AG10803 (cell line): ENCODE measurements around the gene GOLGA6A.
"Not testable (repeated sequence)": the region's sequence is repeated elsewhere in the genome, so short reads cannot be mapped to it uniquely, and the experiment has no call there.

ENCODE experiments used
- DNase-seq: peaks from one replicate; pipeline ENCODE4 v3.0.0; 2010; ENCODE audit warnings: low read depth
- H3K4me3 ChIP-seq: 2 replicates; pipeline ENCODE4 v1.5.1; 2011; ENCODE audit warnings: mild to moderate bottlenecking, low read length, control low read depth
- TF ChIP-seq, protein P1 (sequence below): conservative IDR thresholded peaks from 2 replicates; pipeline ENCODE4 v1.5.1; 2011; ENCODE audit warnings: mild to moderate bottlenecking, low read length, control low read depth, inconsistent platforms

GOLGA6A gene, protein sequence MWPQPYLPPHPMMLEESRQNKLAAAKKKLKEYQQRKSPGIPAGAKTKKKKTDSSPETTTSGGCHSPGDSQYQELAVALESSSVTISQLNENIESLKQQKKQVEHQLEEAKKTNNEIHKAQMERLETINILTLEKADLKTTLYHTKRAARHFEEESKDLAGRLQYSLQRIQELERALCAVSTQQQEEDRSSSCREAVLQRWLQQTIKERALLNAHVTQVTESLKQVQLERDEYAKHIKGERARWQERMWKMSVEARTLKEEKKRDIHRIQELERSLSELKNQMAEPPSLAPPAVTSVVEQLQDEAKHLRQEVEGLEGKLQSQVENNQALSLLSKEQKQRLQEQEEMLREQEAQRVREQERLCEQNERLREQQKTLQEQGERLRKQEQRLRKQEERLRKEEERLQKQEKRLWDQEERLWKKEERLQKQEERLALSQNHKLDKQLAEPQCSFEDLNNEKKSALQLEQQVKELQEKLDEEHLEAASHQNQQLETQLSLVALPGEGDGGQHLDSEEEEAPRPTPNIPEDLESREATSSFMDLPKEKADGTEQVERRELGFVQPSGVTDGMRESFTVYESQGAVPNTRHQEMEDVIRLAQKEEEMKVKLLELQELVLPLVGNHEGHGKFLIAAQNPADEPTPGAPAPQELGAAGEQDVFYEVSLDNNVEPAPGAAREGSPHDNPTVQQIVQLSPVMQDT

DNA sequence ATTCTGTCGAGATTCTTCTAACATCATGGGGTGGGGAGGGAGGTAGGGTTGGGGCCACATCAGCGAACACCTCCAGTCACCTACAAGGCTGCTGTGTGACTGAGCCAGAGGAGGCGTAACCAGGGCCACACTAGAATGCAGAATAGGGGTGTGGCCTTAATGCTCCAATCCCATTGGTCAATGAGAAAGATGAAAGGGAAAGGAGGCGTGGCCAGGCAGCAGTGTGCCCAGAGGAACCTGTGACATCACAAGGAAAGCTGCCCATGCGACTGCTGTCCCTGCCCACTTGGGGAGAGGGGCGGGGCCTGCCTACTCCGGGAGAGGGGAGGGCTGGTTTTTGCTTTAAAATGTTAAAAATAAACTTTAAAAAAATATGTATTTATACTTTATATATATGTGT, at the start of gene GOLGA6A:
Gene GOLGA6A (minus strand): TSS at position 101 of the 400 bp plus-strand sequence. CDS start 41 bp downstream, at position 60.
- not testable (repeated sequence) for H3K4me3 ChIP-seq, DNase-seq

DNA sequence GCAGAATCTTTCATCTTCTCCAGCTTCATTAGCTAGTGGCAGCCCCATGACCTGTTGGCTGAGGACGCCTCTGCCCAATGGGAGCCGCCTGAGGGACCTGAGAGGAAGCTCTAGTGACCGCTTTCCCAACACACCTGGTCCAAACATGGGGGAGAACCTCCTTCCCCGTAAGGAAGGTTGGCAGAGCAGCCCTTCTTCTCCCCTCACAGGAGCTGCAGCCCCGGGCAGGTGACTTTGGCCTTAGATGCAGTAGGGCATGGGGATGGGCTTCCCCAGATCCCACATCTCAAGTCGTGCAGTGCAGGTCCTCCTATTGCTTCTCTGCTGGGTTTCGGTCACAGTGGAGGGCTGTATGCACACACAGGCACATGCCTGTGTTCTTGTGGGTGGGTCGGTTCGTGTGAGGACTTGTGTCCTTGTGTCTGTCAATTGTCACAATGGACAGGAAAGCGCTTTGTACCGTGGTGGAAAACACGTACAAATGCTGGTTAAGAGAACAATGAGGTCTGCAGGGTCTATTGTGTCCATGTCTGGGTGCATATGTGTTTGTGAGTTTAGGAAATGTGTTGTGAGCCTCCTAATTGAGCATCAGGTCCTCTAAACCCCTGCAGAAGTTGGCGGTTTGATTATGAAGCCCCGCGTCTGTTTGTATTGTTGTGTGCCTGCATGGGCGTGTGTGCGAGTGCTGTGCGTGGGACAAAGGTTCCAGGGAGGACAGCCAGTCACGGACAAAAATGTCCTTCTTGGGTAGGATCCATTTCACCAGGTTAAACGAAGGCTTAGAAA, 49.5 kb upstream of the GOLGA6A start:
- H3K4me3 ChIP-seq = no peak overlapping the region
- DNase-seq = no peak
- TF ChIP-seq, protein P1, sequence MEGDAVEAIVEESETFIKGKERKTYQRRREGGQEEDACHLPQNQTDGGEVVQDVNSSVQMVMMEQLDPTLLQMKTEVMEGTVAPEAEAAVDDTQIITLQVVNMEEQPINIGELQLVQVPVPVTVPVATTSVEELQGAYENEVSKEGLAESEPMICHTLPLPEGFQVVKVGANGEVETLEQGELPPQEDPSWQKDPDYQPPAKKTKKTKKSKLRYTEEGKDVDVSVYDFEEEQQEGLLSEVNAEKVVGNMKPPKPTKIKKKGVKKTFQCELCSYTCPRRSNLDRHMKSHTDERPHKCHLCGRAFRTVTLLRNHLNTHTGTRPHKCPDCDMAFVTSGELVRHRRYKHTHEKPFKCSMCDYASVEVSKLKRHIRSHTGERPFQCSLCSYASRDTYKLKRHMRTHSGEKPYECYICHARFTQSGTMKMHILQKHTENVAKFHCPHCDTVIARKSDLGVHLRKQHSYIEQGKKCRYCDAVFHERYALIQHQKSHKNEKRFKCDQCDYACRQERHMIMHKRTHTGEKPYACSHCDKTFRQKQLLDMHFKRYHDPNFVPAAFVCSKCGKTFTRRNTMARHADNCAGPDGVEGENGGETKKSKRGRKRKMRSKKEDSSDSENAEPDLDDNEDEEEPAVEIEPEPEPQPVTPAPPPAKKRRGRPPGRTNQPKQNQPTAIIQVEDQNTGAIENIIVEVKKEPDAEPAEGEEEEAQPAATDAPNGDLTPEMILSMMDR = no peak

DNA sequence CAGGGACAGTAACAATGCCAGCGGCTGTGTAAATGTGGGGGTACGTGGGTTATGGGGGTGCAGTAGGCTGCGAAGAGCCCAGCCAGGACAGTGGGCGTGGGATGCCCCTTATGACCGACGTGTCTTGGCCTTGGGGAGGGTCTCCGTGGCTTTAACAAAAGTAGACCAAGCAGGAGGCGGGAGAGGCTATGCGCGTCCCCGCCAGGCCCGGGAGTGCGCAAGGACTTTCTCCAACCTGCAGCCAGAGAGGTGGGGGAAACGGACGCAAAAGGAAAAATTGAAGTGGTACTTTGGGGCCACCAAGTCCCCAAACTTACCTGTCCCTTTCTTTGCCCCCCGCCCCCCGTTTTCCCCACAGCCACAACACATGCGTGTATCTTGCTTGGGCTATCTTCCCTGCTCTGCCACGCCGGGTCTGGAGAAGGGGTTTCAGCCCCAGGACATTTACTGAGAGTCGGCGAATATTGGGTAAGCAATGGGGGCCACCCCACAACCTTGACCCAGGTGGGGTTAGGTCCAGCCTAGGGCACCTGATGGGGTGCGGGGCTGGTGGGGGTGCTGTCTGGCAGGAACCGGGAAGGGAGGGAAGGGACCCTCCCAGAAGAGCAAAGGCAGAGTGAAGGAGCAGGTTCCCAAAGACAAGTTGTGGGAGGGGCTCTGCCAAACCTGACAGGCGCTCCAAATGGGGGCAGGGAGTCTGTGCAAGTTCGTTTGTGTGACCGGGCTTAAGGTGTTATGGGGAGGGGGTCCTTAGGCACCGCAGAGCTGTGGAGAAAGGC, 48.7 kb upstream of the GOLGA6A start:
- no peak overlapping the region for H3K4me3 ChIP-seq
- TF ChIP-seq, protein P1 = no peak
- DNase-seq = no peak

DNA sequence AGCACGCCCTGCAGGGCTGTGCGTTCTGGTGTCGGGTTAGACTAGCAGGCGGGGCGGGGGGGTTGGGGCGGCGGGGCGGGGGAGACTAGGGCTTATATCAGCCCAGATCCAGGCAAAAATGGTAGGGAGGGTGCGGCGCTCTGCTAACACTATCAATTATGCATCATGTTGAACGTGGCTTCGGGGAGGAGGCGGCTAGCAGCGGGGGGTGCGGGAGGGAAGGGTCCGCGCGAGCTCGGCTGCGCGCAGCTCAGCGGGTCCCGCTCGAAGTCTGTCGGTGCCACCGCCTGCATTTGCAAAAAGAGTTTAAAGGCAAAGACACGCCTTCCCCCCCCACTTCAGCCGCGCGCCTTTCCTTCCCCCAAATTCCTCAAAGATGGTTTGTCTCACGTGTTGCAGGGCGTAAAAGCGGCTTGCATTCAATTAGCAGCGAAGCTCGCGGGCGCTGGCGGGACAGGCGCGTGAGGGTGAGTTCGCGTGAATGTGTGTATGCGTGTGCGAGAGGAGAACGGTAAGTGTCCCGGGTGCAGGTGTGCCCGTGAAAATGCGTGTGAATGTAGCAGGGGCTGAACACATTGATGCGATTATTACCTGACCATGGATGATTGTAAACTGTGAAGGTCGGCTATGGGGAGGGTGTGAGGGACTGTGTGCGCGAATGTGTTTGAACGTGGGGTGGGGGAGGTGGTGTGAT, 48.0 kb upstream of the GOLGA6A start, which contains the start of gene ISLR2:
Gene ISLR2 (plus strand): TSS at position 432 of the 694 bp plus-strand sequence. CDS start 2,169 bp downstream, outside the sequence.
- TF ChIP-seq, protein P1 = no peak
- peak within 1 kb of the TSS; percentile 12 for H3K4me3 ChIP-seq
- peak; percentile 14 for DNase-seq

DNA sequence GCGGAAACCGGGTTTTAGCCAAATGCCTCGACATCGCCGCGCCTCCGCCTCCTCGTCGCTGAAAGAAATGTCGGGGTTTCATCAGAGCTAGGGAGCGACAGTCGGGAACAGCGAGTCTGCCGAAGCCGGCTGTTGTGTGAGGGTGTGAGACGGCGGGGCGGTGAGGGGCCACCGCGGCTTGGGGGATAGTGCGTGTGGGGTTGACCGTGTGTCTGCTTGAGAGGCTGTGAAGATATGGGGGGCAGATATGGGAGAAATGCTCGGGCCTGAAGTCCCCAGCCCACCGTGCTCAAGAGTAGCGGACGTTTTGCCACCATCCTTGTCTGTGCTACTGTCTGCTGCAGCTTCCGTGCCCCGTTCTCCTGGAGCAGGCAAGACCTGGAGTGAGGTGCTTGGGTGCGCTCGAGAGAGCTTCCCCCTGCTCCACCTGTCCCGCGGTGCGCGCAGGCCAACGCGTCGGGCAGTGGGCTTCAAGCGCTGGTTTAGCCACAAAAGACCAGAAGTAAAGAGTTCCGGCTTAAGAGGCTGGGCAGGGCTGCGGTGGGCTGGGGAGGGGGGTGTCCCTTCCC, 47.3 kb upstream of the GOLGA6A start:
- H3K4me3 ChIP-seq = peak overlapping the region; percentile 12
- TF ChIP-seq, protein P1 = no peak
- DNase-seq = no peak

DNA sequence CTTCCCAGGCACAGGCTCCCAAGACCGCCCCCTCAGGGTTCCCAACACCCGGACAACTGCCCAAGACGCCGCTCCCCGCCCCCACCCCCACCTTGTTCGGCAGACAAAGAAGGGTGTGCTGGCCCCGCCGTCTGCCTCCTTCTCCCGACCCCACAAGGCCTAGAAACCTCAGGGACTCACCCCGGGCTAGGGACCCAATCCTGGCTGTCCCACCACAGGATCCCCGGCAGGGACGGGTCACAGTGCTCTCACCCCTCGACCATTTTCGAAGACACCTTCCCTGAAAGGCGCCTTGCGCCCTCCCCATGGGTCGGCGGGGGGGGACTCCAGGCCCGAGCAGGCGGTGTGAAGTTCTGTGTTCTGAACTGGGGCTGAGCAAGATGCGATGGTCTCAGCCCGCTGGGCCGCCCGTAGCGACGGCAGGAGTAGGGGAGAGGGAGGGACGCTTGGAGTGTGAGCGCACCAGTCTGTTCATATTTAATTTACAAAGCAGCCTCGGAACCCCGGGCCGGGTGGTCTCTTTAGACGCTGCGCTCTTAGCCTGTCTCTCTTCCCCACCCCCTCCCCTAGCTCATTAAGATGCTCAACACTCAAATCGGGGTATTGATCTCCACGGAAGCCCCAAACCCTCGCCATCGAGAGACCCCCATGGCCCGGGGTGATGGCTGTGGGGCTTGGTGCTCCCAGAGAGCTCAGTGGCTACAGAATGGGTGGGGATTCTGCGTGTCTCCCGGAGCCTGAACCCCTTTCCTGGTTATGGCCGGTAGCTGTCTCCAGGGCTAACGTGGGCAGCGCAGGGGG, 46.6 kb upstream of the GOLGA6A start:
- H3K4me3 ChIP-seq = no peak overlapping the region
- DNase-seq = no peak
- TF ChIP-seq, protein P1 = no peak
